IMR-90 (cell line): ENCODE data around the gene PLS1. TPM values are rescaled to one million over a fixed set of nuclear protein-coding genes. Genes with fewer than 3 reads are reported as not detected.

ENCODE experiments used
- ATAC-seq: fragments of 200-7000 bp; cut with Tn5 transposase; 2 replicates; pipeline ENCODE4 v1.9.1; 2020; ENCODE audit warnings: low read depth, mild to moderate bottlenecking, moderate library complexity
- BruUV-seq: library from RNA; stranded (reverse); fragments of 400-500 nt; replicated peaks from 2 replicates; lab custom pipeline; 2021; lab: Mats Ljungman, UMichigan
- CTCF ChIA-PET: fragments of 300-600 bp; formaldehyde crosslinking; extraction: SDS; loops from one replicate; lab custom pipeline; 2021; ENCODE audit warnings: antibody characterized with exemption; lab: Yijun Ruan, JAX
- POLR2A ChIA-PET: fragments of 300-600 bp; sonication (Branson Sonifier 250); formaldehyde crosslinking; loops from one replicate; lab custom pipeline; 2022; ENCODE audit warnings: antibody characterized with exemption; ENCODE audit not compliant: unreplicated experiment; lab: Charles Lee
- DNase-seq: peaks from one replicate; pipeline ENCODE4 v3.0.0; 2013
- H2AFZ ChIP-seq: replicated peaks from 2 replicates; pipeline ENCODE3; 2013; ENCODE audit warnings: low read length, mild to moderate bottlenecking; ENCODE audit not compliant: poor library complexity
- H2AK5ac ChIP-seq: 2 replicates; pipeline ENCODE4 v1.6.1; 2013; ENCODE audit warnings: low read depth, low read length, inconsistent platforms
- H2AK9ac ChIP-seq: replicated peaks from 2 replicates; pipeline ENCODE3; 2013; ENCODE audit warnings: mild to moderate bottlenecking, low read depth, low read length, moderate library complexity; ENCODE audit not compliant: poor library complexity
- H2BK120ac ChIP-seq: 2 replicates; pipeline ENCODE4 v1.6.1; 2013; ENCODE audit warnings: low read depth, low read length, inconsistent platforms
- H2BK15ac ChIP-seq: 3 replicates; pipeline ENCODE4 v1.6.1; 2013; ENCODE audit warnings: low read depth, low read length, inconsistent platforms
- H2BK20ac ChIP-seq: 2 replicates; pipeline ENCODE4 v1.6.1; 2013; ENCODE audit warnings: low read depth, mild to moderate bottlenecking, inconsistent platforms, low read length, moderate library complexity
- H2BK5ac ChIP-seq: 2 replicates; pipeline ENCODE4 v1.6.1; 2013; ENCODE audit warnings: mild to moderate bottlenecking, low read depth, low read length, inconsistent platforms; ENCODE audit not compliant: poor library complexity, severe bottlenecking
- H3K14ac ChIP-seq: replicated peaks from 2 replicates; pipeline ENCODE4 v1.6.1; 2013; ENCODE audit warnings: low read depth, low read length, inconsistent platforms
- H3K18ac ChIP-seq: 2 replicates; pipeline ENCODE4 v1.6.1; 2013; ENCODE audit warnings: low read depth, low read length, control low read depth
- H3K23ac ChIP-seq: 2 replicates; pipeline ENCODE4 v1.6.1; 2013; ENCODE audit warnings: low read depth, low read length, inconsistent platforms
- H3K27ac ChIP-seq: 2 replicates; pipeline ENCODE4 v1.5.1; 2013; ENCODE audit warnings: mild to moderate bottlenecking, control low read depth, low read length; ENCODE audit not compliant: insufficient read depth
- H3K27me3 ChIP-seq: 2 replicates; pipeline ENCODE4 v1.6.1; 2013; ENCODE audit warnings: low read length; ENCODE audit not compliant: control insufficient read depth, insufficient read depth
- H3K36me3 ChIP-seq: 2 replicates; pipeline ENCODE4 v1.6.1; 2013; ENCODE audit warnings: low read length, mixed read lengths; ENCODE audit not compliant: control insufficient read depth, insufficient read depth
- H3K4ac ChIP-seq: 2 replicates; pipeline ENCODE4 v1.6.1; 2013; ENCODE audit warnings: low read depth, low read length, inconsistent platforms
- H3K4me1 ChIP-seq: 2 replicates; pipeline ENCODE4 v1.6.1; 2013; ENCODE audit warnings: low read length, mixed read lengths; ENCODE audit not compliant: control insufficient read depth, insufficient read depth
- H3K4me2 ChIP-seq: 2 replicates; pipeline ENCODE4 v1.6.1; 2013; ENCODE audit warnings: low read depth, mild to moderate bottlenecking, control low read depth, low read length, moderate library complexity
- H3K4me3 ChIP-seq: 2 replicates; pipeline ENCODE4 v1.5.1; 2013; ENCODE audit warnings: low read depth, mild to moderate bottlenecking, control low read depth, low read length, moderate library complexity; ENCODE audit not compliant: insufficient read depth
- H3K56ac ChIP-seq: 2 replicates; pipeline ENCODE4 v1.6.1; 2013; ENCODE audit warnings: low read length, inconsistent platforms; ENCODE audit not compliant: insufficient read depth; ENCODE audit errors: extremely low read depth
- H3K79me1 ChIP-seq, 2 experiments: 2 replicates each; pipeline ENCODE4 v1.6.1; 2013; ENCODE audit warnings: low read length in 2 of 2, inconsistent platforms in 1 of 2, low read depth in 1 of 2
- H3K9ac ChIP-seq: 2 replicates; pipeline ENCODE4 v1.6.1; 2013; ENCODE audit warnings: low read depth, low read length, control low read depth
- H3K9me1 ChIP-seq: 2 replicates; pipeline ENCODE4 v1.6.1; 2013; ENCODE audit warnings: low read length, inconsistent platforms; ENCODE audit not compliant: insufficient read depth
- H3K9me3 ChIP-seq: 2 replicates; pipeline ENCODE4 v1.6.1; 2013; ENCODE audit warnings: low read length; ENCODE audit not compliant: control insufficient read depth, insufficient read depth
- H4K20me1 ChIP-seq: 2 replicates; pipeline ENCODE4 v1.6.1; 2013; ENCODE audit warnings: low read length, inconsistent platforms; ENCODE audit not compliant: insufficient read depth
- H4K5ac ChIP-seq: 2 replicates; pipeline ENCODE4 v1.6.1; 2013; ENCODE audit warnings: mild to moderate bottlenecking, low read depth, low read length, control low read depth
- H4K8ac ChIP-seq, 2 experiments: 2 replicates each; pipeline ENCODE4 v1.6.1; 2013; ENCODE audit warnings: low read depth in 2 of 2, low read length in 2 of 2, control low read depth in 1 of 2, inconsistent platforms in 1 of 2
- H4K91ac ChIP-seq: 2 replicates; pipeline ENCODE4 v1.6.1; 2013; ENCODE audit warnings: low read depth, low read length, inconsistent platforms; ENCODE audit not compliant: insufficient read depth
- BHLHE40 ChIP-seq: fragments of 150-350 bp; IDR thresholded peaks from 2 replicates; pipeline ENCODE4 v1.6.1; 2016; ENCODE audit warnings: mild to moderate bottlenecking, low read depth, low read length
- CEBPB ChIP-seq: IDR thresholded peaks from 2 replicates; pipeline ENCODE4 v1.6.1; 2012; ENCODE audit warnings: low read depth, low read length, improper control_type of control experiment
- CHD1 ChIP-seq: IDR thresholded peaks from 2 replicates; pipeline ENCODE4 v1.6.1; 2012; ENCODE audit warnings: low read depth, low read length, improper control_type of control experiment
- CTCF ChIP-seq: conservative IDR thresholded peaks from 2 replicates; pipeline ENCODE4 v1.5.1; 2012; ENCODE audit warnings: mild to moderate bottlenecking, low read depth, low read length, improper control_type of control experiment
- ELK1 ChIP-seq: fragments of 150-350 bp; IDR thresholded peaks from 2 replicates; pipeline ENCODE4 v1.6.1; 2016; ENCODE audit warnings: low read depth, mild to moderate bottlenecking, low read length, moderate library complexity, borderline replicate concordance
- FOS ChIP-seq: fragments of 150-350 bp; IDR thresholded peaks from 2 replicates; pipeline ENCODE4 v1.6.1; 2016; ENCODE audit warnings: low read depth, low read length
- MAFK ChIP-seq: IDR thresholded peaks from 2 replicates; pipeline ENCODE4 v1.6.1; 2012; ENCODE audit warnings: low read depth, low read length, improper control_type of control experiment
- MAZ ChIP-seq: IDR thresholded peaks from 2 replicates; pipeline ENCODE4 v1.6.1; 2012; ENCODE audit warnings: low read depth, mild to moderate bottlenecking, low read length, improper control_type of control experiment, moderate library complexity, borderline replicate concordance
- MXI1 ChIP-seq: IDR thresholded peaks from 2 replicates; pipeline ENCODE4 v1.6.1; 2012; ENCODE audit warnings: low read depth, mild to moderate bottlenecking, low read length, moderate library complexity, borderline replicate concordance
- NFE2L2 ChIP-seq: fragments of 150-350 bp; IDR thresholded peaks from 2 replicates; pipeline ENCODE4 v1.6.1; 2016; ENCODE audit warnings: low read depth, mild to moderate bottlenecking, low read length
- POLR2A ChIP-seq: IDR thresholded peaks from 2 replicates; pipeline ENCODE4 v1.6.1; 2012; ENCODE audit warnings: mild to moderate bottlenecking, low read depth, low read length
- RAD21 ChIP-seq: IDR thresholded peaks from 2 replicates; pipeline ENCODE4 v1.6.1; 2012; ENCODE audit warnings: low read length, improper control_type of control experiment
- RCOR1 ChIP-seq: IDR thresholded peaks from 2 replicates; pipeline ENCODE4 v1.6.1; 2012; ENCODE audit warnings: mild to moderate bottlenecking, low read length, improper control_type of control experiment; ENCODE audit not compliant: insufficient replicate concordance
- RFX5 ChIP-seq: IDR thresholded peaks from 2 replicates; pipeline ENCODE4 v1.8.0; 2012; ENCODE audit warnings: low read depth, mild to moderate bottlenecking, low read length, moderate library complexity
- SMC3 ChIP-seq: fragments of 150-350 bp; IDR thresholded peaks from 2 replicates; pipeline ENCODE4 v1.6.1; 2016; ENCODE audit warnings: low read depth, mild to moderate bottlenecking, antibody characterized with exemption, low read length, moderate library complexity
- WGBS, 2 experiments: methylation state at CpG; one replicate each; pipeline versions ENCODE4 v1.1.5 to v1.1.7; 2013; ENCODE audit warnings: missing lambda C conversion rate in 2 of 2; ENCODE audit not compliant: insufficient read length in 1 of 2; ENCODE audit errors: extremely low coverage in 2 of 2; 5-methylcytosine and 5-hydroxymethylcytosine counted together
- dilution Hi-C: fragments of 300-500 bp; cut with HindIII; formaldehyde crosslinking; loops from one replicate; pipeline ENCODE4 v1.14.3; 2018; ENCODE audit warnings: low sequenced_read_pairs; ENCODE audit not compliant: unreplicated experiment
- in situ Hi-C: fragments of 300-500 bp; cut with MboI; formaldehyde crosslinking; loops from 3 replicates; pipeline ENCODE4 v1.14.3; 2019; ENCODE audit warnings: low sequenced_read_pairs, inconsistent platforms, mixed read lengths
- intact Hi-C: fragments of 100-400 bp; cut with micrococcal nuclease; formaldehyde crosslinking; loops from 2 replicates; pipeline ENCODE4 v1.10.0; 2022
- polyA plus RNA-seq, 3 experiments: library from polyadenylated mRNA; depleted of rRNA; stranded (reverse); fragments of >200 nt; gene quantifications; 2 replicates each; pipeline ENCODE4 v1.2.3, GENCODE V29; 2012; ENCODE audit warnings: low replicate concordance in 1 of 3
- total RNA-seq: library from RNA; depleted of rRNA; stranded (reverse); fragments of >200 nt; gene quantifications from 2 replicates; pipeline ENCODE4 v1.2.3, GENCODE V29; 2012
- TF ChIP-seq, protein P1 (sequence below): fragments of 150-350 bp; IDR thresholded peaks from 2 replicates; pipeline ENCODE4 v1.6.1; 2017; ENCODE audit warnings: mild to moderate bottlenecking, antibody characterized with exemption, low read length, low read depth

Gene PLS1
- total and polyA plus RNA-seq, 2 of the 4 experiments (the other 2 are of a cell fraction) = 0.29 to 0.90 TPM

GRCh38 chr3:142690613-142691012 is 94.4 kb downstream of the PLS1 start:
- in situ Hi-C loops (no loop called here), dilution Hi-C loops (no loop called here), intact Hi-C loops (no loop called here)
- Histone ChIP-seq H3K23ac (no peak overlapping the region), H2AK9ac (no peak overlapping the region), H3K56ac (no peak overlapping the region), H3K4me1 (no peaks in the 10 kb centered on the region), H3K27me3 (no peaks in the 10 kb centered on the region), H4K91ac (no peak overlapping the region), H4K20me1 (no peaks in the 10 kb centered on the region), H3K4me2 (no peak overlapping the region), H2AK5ac (no peak overlapping the region), H3K36me3 (no peaks in the 10 kb centered on the region), H3K27ac (no peak overlapping the region), H3K4ac (no peak overlapping the region), H3K9ac (no peak overlapping the region), H4K8ac (no peak overlapping the region), H2BK20ac (no peak overlapping the region), H3K14ac (no peak overlapping the region), H2BK15ac (no peak overlapping the region), H4K5ac (no peak overlapping the region), H2AFZ (no peak overlapping the region), H2BK120ac (no peak overlapping the region), H3K9me1 (no peaks in the 10 kb centered on the region), H3K9me3 (no peaks in the 10 kb centered on the region), H3K4me3 (no peak overlapping the region), H3K18ac (no peak overlapping the region), H2BK5ac (no peak overlapping the region), H3K79me1 (no peaks in the 10 kb centered on the region)
- no CpG with 5 or more reads among the region's 2 CpGs for WGBS, 2 experiments
- ChIA-PET CTCF (no interaction called here), POLR2A (no interaction called here)
- TF ChIP-seq SMC3 = no peak
- no peak for TF ChIP-seq CEBPB
- no peak for TF ChIP-seq MAFK
- TF ChIP-seq BHLHE40 = no peak
- no peak for TF ChIP-seq POLR2A
- TF ChIP-seq FOS = no peak
- TF ChIP-seq RCOR1 = no peak
- TF ChIP-seq, protein P1, sequence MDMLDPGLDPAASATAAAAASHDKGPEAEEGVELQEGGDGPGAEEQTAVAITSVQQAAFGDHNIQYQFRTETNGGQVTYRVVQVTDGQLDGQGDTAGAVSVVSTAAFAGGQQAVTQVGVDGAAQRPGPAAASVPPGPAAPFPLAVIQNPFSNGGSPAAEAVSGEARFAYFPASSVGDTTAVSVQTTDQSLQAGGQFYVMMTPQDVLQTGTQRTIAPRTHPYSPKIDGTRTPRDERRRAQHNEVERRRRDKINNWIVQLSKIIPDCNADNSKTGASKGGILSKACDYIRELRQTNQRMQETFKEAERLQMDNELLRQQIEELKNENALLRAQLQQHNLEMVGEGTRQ = no peak
- no peak for TF ChIP-seq CHD1
- TF ChIP-seq RFX5 = no peak
- no peak for TF ChIP-seq MAZ
- TF ChIP-seq ELK1 = no peak
- no peak for TF ChIP-seq MXI1
- TF ChIP-seq CTCF = no peak
- TF ChIP-seq NFE2L2 = no peak
- no peak for TF ChIP-seq RAD21
- no TSS peak for BruUV-seq
- ATAC-seq (no peak), DNase-seq (no peak)
